ENCODE results near the gene BLOC1S6. TPM values are rescaled to one million over a fixed set of nuclear protein-coding genes. Genes with fewer than 3 reads are reported as not detected.

Gene BLOC1S6
- total RNA-seq, 1 donor, result 34.2 TPM

DNA sequence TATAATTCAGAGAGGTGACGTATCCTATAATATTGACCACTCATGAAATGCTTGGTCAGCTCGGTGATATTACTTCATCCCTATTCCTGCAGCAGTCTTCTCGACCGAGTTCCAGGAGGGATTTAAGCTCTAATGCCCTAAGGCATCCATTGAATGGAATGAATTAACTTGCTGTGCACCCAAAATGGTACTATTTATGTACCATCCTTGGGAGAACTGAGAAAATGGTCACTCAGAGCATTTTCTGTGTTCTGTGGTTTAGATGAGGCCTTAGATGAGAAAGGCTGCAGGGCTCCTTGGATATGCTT, 638 bp downstream of the BLOC1S6 start:
- DNase-seq (ENCODE audit: low read depth in 2 of 3, low spot score in 2 of 3), result no peak

DNA sequence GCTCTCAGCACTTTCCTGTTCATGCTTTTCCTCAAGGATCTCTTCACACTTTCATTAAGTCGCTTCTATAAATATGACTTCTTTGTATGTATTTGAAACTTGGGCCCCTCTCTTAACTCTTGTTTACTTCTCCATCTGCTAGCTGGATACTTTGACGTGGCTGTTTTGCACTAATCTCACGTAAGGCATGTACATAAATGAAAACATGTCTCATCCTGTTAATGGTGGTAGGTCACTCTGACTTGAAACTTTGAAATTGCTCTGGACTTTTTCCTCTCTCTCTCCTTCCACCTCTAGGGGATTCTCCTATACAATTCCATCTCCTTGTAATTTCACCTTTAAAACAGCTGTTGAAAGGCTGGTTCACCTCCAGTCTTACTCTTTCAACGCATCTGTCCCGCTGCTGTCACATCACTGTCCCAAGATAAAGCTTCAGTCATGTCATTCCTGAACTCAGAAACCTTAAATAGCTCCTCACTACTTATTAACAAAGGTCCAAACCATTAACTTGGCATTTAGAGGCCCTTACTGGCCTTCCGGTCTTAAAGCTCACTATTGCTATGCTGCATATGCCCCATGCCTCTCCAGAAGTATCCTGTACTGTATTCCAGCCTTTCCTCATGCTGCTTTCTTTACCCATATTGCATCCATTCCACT, 1.2 kb downstream of the BLOC1S6 start:
- no peak for DNase-seq (ENCODE audit: low read depth in 2 of 3, low spot score in 2 of 3)

DNA sequence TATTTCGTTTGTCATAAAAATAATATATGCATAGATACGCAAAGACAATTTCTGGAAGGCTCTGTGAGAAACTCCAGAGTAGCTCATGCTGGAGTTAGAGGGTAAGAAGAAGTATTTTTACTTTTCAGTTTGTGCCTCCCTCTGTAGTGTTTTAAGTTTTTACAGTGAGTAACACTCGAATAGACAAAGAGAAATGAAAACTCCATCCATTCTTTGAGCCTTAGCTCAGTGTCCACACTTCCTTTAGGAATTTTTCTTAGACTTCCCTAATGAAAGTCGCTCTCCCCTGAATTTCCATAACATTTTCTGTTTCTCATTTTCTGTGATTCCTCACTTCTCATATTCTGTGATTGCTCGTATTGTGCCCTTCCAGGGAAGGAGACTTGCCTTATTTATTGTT, 2.1 kb downstream of the BLOC1S6 start:
- no peak for DNase-seq (ENCODE audit: low read depth in 2 of 3, low spot score in 2 of 3)

DNA sequence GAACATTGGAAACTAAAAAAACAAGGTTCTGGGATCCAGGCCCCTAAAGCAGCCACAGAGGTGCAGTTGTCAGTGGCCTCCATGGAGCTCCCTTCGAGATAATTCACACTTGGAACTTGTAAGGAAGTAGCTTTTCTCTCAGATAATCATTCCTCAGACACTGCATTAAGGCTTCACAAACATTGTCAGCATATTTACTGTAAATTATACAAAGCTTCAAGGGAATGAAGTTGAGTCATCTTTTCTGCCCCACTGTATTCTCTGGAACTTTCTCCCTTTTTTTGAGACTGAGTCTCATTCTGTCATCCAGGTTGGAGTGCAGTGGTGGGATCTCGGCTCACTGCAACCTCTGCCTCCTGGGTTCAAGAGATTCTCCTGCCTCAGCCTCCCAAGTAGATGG, 7.1 kb downstream of the BLOC1S6 start:
- no peak for DNase-seq (ENCODE audit: low read depth in 2 of 3, low spot score in 2 of 3)

DNA sequence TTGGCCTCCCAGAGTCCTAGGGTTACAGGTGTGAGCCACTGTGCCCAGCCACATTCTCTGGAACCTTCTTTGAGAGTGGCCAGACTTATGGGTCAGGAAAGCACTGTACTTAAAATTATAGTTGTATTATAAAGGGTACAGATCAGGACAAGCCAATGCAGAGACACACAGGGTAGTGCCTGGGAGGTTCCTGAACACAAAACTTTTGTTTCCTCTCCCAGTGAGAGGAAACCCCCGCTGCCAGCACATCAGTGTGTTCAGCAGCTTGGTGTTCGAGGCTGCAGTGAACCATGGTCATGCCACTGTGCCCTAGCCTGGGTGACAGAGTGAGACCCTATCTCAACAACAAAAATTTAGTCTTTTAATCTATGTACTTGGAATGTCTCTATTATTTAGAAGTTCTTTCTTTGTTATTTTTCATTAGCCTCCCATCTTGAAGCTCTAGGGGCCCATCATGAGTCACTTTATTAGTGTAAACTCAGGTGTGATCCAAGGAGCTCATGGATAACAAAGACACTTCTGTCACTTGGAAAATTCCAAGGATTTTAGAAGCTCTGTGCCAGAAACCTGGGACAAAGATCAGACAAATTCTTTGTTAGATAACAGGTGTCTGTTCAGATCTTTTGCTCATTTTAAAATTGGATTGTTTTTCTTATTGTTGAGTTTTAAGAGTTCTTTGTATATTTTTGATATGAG, 7.8 kb downstream of the BLOC1S6 start:
- no peak for DNase-seq (ENCODE audit: low read depth in 2 of 3, low spot score in 2 of 3)

DNA sequence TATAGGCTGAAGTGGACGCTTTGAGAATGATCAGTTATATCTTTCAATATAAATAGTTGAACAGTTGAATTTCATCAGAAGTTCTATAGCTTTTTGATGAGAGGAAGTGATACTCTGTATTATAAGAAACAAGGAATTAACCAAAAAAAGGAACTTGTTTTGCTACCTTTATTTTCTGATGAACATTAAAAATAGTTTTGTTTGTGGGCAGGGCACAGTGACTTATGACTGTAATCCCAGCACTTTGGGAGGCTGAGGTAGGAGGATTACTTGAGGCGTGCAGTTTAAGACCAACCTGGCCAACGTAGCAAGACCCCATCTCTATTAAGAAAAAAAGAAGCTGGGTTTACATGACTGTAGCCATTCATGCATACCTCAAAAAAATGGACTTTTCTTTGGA, 16.7 kb downstream of the BLOC1S6 start:
- DNase-seq (ENCODE audit: low read depth in 2 of 3, low spot score in 2 of 3), result no peak

DNA sequence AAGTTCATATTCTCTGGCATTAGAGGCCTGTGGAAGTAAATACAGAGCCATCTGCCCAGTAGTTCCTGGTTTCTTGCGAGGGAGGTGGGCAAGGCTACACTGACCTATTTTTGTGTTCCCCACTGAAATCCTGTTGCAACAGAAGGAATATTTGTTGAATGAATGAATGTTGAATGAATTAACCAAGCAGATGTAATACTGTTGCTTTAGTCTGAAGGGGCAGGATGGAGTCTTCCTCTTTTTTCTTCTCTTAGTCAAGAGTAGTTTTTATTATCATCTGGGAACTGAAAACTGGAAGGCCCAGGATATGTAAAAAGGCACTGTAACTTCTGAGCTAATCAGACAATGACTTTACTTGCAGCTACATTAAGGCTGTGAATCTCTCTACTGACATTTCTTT, 17.1 kb downstream of the BLOC1S6 start:
- DNase-seq (ENCODE audit: low read depth in 2 of 3, low spot score in 2 of 3), result no peak

DNA sequence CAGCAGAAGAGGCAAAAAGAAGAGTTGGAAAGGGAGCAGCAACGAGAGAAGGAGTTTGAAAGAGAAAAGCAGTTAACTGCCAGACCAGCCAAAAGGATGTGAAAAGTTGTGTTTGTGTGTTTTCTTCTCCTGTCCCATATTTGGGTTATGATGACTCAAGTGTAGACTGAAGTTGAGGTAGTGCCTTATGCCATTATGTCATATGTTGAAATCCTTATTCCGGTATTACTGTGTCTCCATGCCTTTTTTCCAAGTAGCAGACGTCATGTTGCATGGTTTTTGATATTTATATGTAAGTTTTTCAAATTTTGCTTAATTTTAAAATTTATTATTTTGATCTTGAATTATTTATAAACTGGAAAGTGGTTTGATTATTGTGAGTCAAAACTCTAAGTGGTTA, 19.2 kb downstream of the BLOC1S6 start:
- no peak for DNase-seq (ENCODE audit: low read depth in 2 of 3, low spot score in 2 of 3)

DNA sequence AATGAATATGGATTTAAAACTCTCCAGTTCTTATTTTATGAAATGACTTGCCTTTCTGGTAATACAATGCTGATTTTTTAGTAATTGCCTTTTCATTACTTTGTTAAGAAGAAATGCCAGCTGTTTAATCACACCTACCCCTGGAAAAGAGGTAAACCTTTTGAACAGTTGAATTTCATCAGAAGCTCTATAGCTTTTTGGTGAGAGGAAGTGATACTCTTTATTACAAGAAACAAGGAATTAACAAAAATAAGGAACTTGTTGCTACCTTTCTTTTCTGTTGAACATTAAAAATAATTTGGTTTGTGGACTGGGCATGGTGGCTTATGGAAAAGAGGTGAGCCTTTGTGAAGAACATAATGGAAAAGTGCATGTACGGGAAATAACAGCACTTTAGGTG, 19.7 kb downstream of the BLOC1S6 start:
- no peak for DNase-seq (ENCODE audit: low read depth in 2 of 3, low spot score in 2 of 3)

DNA sequence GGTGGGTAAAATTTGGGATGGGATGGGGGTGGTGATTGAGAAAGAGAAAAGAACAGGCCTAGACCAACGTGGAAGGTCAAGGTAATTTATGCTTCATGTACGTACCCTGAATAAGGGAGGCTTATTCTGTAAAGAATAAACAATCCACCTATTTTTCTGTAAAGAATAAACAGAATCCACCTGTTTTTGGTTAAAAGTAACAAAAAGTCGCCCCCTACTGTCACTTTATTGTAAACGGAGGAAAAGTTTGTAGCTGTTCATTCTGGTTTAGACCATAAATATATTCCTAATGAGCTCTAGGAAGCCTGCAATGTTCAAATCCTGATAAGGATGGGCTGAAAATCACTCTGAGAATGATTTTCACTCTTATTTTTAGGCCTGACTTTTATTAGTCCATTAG, 24.1 kb downstream of the BLOC1S6 start:
- DNase-seq (ENCODE audit: low read depth in 2 of 3, low spot score in 2 of 3), result peak in 1 of 3 donors; percentile 55

DNA sequence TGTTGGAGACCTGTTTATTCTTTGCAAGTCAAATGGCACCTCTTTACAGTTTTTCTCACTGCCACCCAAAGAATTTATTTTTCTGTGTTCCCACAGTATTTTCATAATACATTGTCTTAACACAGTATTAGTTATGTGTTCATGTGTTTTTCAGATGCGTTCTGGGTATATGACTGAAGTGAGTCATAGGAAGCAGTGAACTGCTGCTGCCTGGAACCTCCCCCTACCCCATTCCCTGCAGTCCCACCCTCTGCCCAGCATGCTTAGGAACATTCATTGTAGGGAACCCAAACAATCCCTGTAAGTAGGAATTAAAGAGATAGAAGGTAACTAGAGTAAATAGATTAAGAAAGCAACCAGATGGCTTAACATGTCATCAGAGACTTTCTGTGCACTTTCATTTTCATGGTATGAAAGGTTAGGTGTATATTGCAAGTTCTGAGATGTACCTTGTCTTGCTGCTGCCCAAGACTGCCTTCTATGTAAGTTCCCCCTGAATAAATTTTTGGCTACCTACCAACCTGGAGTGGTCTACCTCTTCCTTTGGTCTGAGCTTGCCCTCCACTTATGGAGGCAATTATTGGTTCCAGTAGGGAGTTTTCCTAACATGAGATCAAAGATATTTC, 25.7 kb downstream of the BLOC1S6 start:
- no peak for DNase-seq (ENCODE audit: low read depth in 2 of 3, low spot score in 2 of 3)

DNA sequence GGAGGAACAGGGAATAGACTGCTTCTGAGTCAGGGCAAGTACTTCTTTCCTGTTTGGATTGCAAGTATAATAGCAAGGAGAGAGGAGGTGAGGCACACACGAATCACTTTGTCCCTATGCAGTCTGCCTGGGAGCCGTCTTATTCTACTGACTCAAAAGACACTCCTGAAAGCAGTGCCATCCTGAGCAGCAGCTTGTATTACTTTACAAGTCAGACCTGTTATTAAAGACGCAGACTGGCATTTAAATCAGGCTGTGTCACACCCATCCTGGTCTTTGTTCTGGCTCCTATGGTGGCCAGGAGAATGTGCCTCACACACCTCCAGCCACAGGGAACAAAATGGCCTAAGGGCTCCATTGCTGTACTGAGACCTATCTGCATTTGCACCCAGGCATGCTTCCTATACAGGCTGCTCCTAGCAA, 29.7 kb downstream of the BLOC1S6 start:
- no peak for DNase-seq (ENCODE audit: low read depth in 2 of 3, low spot score in 2 of 3)

DNA sequence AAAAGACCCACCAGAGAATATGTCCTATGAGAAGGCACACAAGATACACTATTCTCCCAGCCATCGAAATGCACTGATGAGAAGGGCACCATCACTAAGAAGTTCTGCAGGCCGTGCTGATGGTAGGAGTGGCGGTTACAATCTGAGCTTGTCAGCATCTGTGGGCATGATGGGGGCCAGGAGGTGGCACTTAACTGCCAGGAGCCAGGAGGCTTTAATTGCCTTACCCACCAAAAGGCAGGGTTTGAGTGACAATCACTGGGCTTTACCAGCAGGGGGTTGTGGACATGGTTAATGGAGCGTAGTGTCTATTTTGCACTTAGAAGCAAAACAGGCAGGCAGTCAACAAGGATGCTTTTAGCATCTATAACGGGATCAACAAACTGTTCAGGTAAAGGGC, 31.6 kb downstream of the BLOC1S6 start:
- peak in 2 of 3 donors; percentile 26 to 56 for DNase-seq (ENCODE audit: low read depth in 2 of 3, low spot score in 2 of 3)

DNA sequence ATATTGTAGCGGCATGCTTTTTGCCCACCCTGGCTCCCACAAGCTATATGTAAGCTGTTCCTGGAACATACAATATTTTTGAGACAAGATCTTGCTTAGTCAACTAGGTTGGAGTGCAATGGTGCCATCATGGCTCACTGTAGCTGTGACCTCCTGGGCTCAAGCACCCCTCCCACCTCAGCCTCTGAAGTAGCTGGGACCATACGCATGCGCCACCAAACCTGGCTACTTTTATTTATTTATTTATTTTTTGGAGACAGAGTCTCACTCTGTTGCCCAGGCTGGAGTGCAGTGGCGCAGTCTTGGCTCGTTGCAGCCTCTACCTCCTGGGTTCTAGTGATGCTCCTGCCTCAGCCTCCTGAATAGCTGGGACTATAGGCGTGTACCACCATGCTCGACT, 41.0 kb downstream of the BLOC1S6 start:
- DNase-seq (ENCODE audit: low read depth in 2 of 3, low spot score in 2 of 3), result no peak

DNA sequence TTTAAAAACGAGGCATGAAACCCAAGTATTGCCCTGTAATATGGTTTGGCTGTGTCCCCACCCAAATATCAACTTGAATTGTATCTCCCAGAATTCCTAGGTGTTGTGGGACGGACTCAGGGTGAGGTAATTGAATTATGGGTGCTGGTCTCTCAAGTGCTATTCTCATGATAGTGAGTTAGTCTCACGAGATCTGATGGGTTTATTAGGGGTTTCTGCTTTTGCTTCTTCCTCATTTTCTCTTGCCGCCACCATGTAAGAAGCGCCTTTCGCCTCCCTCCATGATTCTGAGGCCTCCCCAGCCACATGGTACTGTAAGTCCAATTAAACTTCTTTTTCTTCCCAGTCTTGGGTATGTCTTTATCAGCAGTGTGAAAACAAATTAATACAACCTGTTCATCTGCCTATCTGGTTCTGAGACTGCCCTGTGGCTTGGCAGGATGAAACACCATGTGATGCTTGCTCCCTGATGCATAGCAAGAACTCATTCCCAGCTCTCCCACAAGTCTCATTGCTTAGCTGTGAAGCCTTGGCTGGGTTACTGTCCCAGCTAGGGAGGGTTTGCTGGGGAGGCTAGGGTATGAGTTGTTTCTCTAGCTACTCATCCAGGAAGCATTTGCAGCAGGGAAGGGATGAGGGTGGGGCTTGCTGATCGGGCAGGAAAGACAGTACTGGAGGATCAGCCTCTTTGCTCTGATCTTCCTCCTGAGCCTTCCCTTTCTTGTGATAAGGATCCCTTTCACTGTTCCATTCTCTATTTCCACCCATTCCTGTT, 43.9 kb downstream of the BLOC1S6 start:
- no peak for DNase-seq (ENCODE audit: low read depth in 2 of 3, low spot score in 2 of 3)

DNA sequence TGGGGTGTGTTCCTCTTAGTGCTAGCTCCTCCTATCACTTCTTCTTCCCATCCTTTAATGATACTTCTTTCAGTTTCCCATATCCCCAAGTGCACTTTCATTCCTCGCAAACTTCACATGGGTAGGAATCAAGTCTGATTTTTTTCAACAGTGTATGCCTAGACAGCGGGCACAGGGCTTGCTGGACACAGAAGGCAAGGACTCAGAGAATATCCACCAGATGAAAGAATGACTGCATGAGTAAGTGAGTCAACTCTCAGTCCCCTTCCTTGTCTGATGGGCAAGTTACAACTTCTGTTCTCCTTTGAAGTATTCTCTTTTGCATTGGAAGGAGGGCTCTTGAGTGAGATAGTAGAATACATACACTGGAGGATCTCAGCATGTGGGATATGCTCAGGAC, 44.6 kb downstream of the BLOC1S6 start:
- DNase-seq (ENCODE audit: low read depth in 2 of 3, low spot score in 2 of 3), result no peak

DNA sequence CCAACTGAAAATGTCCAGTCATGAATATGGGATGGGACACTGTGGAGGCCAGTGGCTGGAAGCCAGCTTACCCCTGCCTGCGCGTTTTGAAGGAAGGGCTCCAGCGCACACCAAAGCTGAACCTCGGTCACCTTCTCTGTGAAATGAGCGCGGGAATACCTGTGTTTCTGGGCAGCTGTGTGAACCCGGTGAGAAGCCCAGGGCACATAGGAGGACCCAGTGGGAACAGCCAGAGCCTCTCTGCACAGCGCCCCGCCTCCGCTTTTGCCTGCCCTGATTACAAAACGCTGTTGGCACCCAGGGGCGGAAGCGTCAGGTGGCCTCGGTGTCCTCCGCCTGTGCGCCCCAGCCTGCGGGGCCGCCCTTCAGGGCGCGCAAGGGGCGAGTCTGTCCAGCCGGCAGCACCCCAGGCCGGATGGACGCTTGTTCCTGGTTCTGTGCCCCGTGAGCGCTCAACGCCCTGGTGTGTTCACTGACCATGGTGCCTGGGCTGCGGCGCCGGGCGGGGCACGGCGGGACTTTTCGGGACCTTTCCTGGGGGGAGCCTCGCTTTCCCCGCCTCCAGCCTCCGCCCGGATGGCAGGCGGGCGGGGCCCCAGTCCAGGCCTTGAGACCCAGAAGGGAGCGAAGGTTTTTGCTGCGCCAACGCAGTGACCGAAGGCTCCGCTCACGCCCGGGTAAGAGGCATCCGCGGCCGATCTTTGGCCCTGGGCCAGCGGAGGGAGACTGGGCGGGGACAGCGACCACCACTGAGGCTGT, 47.4 kb downstream of the BLOC1S6 start, which contains the start of gene SQOR:
SQOR (plus strand) TSS at position 598 of the 759 bp plus-strand sequence. CDS start 23,895 bp downstream, outside the sequence.
- DNase-seq (ENCODE audit: low read depth in 2 of 3, low spot score in 2 of 3), result peak; percentile 38 to 70 (median 66)

DNA sequence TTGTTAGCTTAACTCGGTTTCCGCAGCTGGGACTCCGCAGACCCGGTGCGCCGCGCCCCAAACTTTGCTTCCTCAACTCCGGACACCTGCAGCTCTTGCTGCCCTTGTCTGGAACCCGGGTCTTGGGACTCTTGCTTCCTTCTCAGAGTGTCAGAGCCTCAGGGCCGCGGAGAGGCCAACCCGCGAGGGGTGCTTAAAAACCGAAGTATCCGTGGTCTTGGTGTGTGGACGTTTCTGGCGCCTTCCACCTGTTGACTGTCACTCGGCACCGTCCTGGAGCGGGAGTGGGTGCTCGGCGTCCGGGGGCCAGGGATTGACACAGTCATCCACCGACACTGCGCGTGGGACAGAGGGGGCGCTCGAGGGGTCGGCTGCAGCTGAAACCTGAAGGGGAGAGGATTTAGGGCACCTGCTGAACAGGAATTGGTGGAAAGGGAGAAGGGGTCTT, 48.0 kb downstream of the BLOC1S6 start:
- peak; percentile 25 to 74 (median 73) for DNase-seq (ENCODE audit: low read depth in 2 of 3, low spot score in 2 of 3)

DNA sequence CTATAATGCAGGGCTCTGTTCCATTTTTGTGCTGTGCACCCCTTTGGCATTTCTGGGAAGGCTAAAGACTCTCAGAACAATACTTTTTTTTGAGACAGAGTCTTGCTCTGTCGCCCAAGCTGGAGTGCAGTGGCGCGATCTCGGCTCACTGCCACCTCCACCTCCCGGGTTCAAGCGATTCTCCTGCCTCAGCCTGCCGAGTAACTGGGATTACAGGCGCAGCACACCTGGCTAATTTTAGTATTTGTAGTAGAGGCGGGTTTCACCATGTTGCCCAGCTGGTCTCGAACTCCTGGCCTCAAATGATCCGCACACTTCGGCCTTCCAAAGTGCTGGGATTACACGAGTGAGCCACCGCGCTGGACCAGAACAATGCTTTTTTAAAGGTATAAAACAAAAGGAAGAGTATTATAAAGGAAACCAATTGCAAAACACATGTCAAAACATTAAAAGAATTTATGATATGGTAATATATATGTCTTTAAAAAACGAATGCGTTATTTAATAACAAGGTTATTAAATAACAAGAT, 48.6 kb downstream of the BLOC1S6 start:
- DNase-seq (ENCODE audit: low read depth in 2 of 3, low spot score in 2 of 3), result no peak

DNA sequence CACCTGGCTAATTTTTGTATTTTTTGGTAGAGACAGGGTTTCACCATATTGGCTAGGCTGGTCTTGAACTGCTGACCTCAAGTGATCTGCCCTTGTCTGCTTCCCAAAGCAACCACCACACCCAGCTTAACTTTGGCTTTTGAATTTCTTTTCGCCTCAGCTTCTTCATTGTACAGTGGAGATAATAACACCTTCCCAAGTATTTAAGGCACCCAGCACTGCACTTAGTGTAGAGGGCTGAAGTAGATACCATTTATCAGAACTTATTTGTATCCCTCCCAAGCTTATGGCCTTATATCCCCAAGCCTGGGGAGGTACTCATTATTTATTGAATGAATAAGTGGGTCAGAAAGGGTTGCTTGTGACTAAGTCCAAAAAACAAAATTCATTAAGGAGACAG, 50.0 kb downstream of the BLOC1S6 start:
- DNase-seq (ENCODE audit: low read depth in 2 of 3, low spot score in 2 of 3), result no peak
